Esophagus squamous epithelium (tissue), 5 donors: ENCODE results near the gene STXBP4. TPM values are rescaled to one million over a fixed set of nuclear protein-coding genes. Genes with fewer than 3 reads are reported as not detected.

Experiments
- DNase-seq: peaks from one replicate; lab custom pipeline; 2025; lab: John Stamatoyannopoulos, UW
- H3K27ac ChIP-seq, 4 donors: fragments of 200-600 bp; sonication (generic); one replicate each; pipeline ENCODE4 v1.5.1; 2016 to 2019; ENCODE audit warnings: mild to moderate bottlenecking in 1 of 4
- H3K27me3 ChIP-seq, 4 donors: fragments of 200-600 bp; sonication (generic); 1 replicate in 3 of 4; 2 replicates in 1 of 4; pipeline versions ENCODE4 v1.5.1 to v1.6.0; 2017 to 2021; ENCODE audit warnings: antibody characterized with exemption in 1 of 4
- H3K36me3 ChIP-seq, 3 donors: fragments of 200-600 bp; sonication (generic); one replicate each; pipeline ENCODE4 v1.5.1; 2016 to 2019
- H3K4me1 ChIP-seq, 3 donors: fragments of 200-600 bp; sonication (generic); one replicate each; pipeline ENCODE4 v1.5.1; 2017 to 2019
- H3K4me3 ChIP-seq, 4 donors: fragments of 200-600 bp; sonication (generic); 1 replicate in 3 of 4; 2 replicates in 1 of 4; pipeline ENCODE4 v1.5.1; 2016 to 2019; ENCODE audit warnings: mild to moderate bottlenecking in 2 of 4, moderate library complexity in 1 of 4
- H3K9me3 ChIP-seq, 3 donors: fragments of 200-600 bp; sonication (generic); one replicate each; pipeline ENCODE4 v1.5.1; 2016 to 2019
- POLR2A ChIP-seq, 4 donors: fragments of 450-650 bp; IDR thresholded peaks; one replicate each; pipeline ENCODE4 v1.6.1; 2017; ENCODE audit warnings: antibody characterized with exemption in 4 of 4, mild to moderate bottlenecking in 4 of 4, moderate library complexity in 3 of 4
- WGBS, 2 donors: methylation state at CpG; one replicate each; pipeline ENCODE4 v1.1.5; 2018; 5-methylcytosine and 5-hydroxymethylcytosine counted together
- intact Hi-C: fragments of 100-400 bp; cut with DNase I; formaldehyde crosslinking; loops from one replicate; pipeline ENCODE4 v1.15.0; 2022
- total RNA-seq, 4 donors: library from RNA; depleted of rRNA; stranded (reverse); fragments of >200 nt; gene quantifications; one replicate each; pipeline ENCODE4 v1.1.0, GENCODE V29; 2016
- TF ChIP-seq, protein P1 (sequence below), 6 experiments: fragments of 450-650 bp in 4 of 6; fragments of 200-600 bp in 2 of 6; sonication (generic) in 2 of 6; IDR thresholded peaks; one replicate each; pipeline ENCODE4 v1.5.1; 2016 to 2019; ENCODE audit warnings: antibody characterized with exemption in 6 of 6, mild to moderate bottlenecking in 4 of 6, moderate library complexity in 4 of 6
- donor health status: DM: yes; HTN: yes; CAD: no.

The STXBP4 gene
- total RNA-seq, 4 donors from 2014 or later, result 0.61 to 23.5 (median 13.3) TPM

DNA sequence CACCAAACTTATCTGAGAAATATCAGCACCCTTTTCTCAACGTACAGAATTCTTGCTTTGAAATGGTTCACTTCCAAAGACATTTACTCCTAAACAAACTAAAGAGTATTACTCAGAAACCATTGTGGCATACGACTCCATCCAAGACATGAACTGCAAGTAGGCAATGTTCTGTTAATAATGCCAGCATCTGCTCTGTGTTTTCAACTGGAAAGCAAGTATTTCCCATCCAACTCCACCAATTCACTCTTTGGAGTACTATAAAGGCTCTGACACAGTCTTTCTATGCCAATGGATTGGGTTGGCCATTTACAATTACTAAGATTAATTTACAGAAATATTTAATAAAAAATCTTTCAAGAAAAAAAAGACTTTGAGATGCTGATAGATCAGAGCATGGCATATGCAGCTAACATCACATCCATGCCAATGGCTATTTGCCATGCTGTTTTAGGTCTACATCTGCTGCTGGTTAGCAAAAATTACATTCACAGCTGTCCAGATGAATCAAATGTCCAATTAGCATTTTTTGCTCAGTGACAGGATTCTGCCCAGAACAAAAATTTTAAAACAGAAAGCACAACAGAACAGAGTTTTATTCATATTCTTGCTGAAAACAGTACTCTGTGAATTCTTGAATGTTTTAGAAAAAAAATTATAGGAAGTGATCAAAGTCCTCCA lies 230.3 kb downstream of the STXBP4 start:
- Histone ChIP-seq H3K4me1 (peaks cover 0 to 11% (median 0%) of the 10 kb centered on the region in 3 donors), H3K36me3 (no peaks in the 10 kb centered on the region), H3K27me3 (no peaks in the 10 kb centered on the region), H3K27ac (no peak overlapping the region), H3K9me3 (no peaks in the 10 kb centered on the region), H3K4me3 (no peak overlapping the region)
- intact Hi-C loops, result no loop called here
- 49 to 58% methylated on average over 2 of the region's 2 CpGs for whole genome bisulfite sequencing, 2 donors
- DNase-seq, result no peak
- TF ChIP-seq, protein P1, sequence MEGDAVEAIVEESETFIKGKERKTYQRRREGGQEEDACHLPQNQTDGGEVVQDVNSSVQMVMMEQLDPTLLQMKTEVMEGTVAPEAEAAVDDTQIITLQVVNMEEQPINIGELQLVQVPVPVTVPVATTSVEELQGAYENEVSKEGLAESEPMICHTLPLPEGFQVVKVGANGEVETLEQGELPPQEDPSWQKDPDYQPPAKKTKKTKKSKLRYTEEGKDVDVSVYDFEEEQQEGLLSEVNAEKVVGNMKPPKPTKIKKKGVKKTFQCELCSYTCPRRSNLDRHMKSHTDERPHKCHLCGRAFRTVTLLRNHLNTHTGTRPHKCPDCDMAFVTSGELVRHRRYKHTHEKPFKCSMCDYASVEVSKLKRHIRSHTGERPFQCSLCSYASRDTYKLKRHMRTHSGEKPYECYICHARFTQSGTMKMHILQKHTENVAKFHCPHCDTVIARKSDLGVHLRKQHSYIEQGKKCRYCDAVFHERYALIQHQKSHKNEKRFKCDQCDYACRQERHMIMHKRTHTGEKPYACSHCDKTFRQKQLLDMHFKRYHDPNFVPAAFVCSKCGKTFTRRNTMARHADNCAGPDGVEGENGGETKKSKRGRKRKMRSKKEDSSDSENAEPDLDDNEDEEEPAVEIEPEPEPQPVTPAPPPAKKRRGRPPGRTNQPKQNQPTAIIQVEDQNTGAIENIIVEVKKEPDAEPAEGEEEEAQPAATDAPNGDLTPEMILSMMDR (IDR thresholded peaks at IDR 0.05), result no peak

GRCh38 chr17:55200904-55201303 lies 232.3 kb downstream of the STXBP4 start:
- Histone ChIP-seq H3K27ac (no peak overlapping the region), H3K36me3 (no peaks in the 10 kb centered on the region), H3K4me1 (peaks cover 0 to 11% (median 0%) of the 10 kb centered on the region in 3 donors), H3K4me3 (no peak overlapping the region), H3K27me3 (no peaks in the 10 kb centered on the region), H3K9me3 (no peaks in the 10 kb centered on the region)
- WGBS, 2 donors, result 67 to 68% methylated on average over 2 of the region's 2 CpGs
- intact Hi-C loops, result no loop called here
- TF ChIP-seq, protein P1 (IDR thresholded peaks at IDR 0.05), result no peak
- TF ChIP-seq POLR2A (IDR thresholded peaks at IDR 0.05), result no peak
- DNase-seq, result no peak

DNA sequence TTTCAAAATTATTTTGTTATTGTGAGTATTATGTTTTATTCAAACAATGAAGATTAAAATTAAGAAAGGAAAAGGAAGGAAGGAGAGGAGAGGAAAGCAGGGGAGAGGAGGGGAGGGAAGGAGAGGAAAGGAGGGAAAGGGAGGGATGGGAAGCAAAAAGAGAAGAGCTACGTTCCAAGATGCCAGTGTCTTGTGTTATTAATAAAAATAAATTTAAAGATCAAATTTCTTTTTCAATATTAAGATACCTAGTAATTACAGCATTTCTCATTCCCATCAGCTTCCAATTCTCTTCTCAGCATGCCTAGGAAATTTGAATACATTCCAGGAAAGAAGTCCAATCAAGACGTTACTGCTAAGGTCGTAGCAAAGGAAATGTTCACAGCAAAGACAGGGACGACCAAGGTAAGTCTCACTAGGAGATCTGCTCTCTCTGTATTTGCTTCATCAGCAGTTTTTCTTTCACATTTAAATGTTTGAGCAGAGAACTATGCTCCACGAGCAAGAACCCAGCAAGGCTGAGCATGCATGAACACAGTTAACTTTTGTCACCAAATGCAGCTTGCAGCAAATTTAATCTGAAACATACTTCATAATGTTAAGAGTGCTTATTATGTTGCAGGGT lies 232.9 kb downstream of the STXBP4 start:
- H3K4me1 ChIP-seq, result peaks cover 0 to 11% (median 0%) of the 10 kb centered on the region in 3 donors
- H3K36me3 ChIP-seq, result no peaks in the 10 kb centered on the region
- no peaks in the 10 kb centered on the region for H3K9me3 ChIP-seq
- H3K4me3 ChIP-seq, result no peak overlapping the region
- no peak overlapping the region for H3K27ac ChIP-seq
- H3K27me3 ChIP-seq, result no peaks in the 10 kb centered on the region
- DNase-seq, result no peak
- WGBS, 2 donors, result 8 to 15% methylated on average over 5 of the region's 5 CpGs
- TF ChIP-seq, protein P1 (IDR thresholded peaks at IDR 0.05), result no peak
- intact Hi-C loops, result no loop called here

GRCh38 chr17:55202896-55203295 lies 234.3 kb downstream of the STXBP4 start:
- no peak for TF ChIP-seq POLR2A (IDR thresholded peaks at IDR 0.05)
- TF ChIP-seq, protein P1 (IDR thresholded peaks at IDR 0.05), result no peak
- WGBS, 2 donors, result 67 to 80% methylated on average over 2 of the region's 2 CpGs
- H3K4me1 ChIP-seq, result peaks cover 0 to 11% (median 0%) of the 10 kb centered on the region in 3 donors
- H3K9me3 ChIP-seq, result no peaks in the 10 kb centered on the region
- no peaks in the 10 kb centered on the region for H3K27me3 ChIP-seq
- no peak overlapping the region for H3K27ac ChIP-seq
- H3K36me3 ChIP-seq, result no peaks in the 10 kb centered on the region
- no peak for DNase-seq
- intact Hi-C loops, result no loop called here
- H3K4me3 ChIP-seq, result no peak overlapping the region

- Histone ChIP-seq H3K4me3 (no peak overlapping the region), H3K9me3 (no peaks in the 10 kb centered on the region), H3K4me1 (no peaks in the 10 kb centered on the region), H3K36me3 (no peaks in the 10 kb centered on the region), H3K27ac (no peak overlapping the region), H3K27me3 (no peaks in the 10 kb centered on the region)
- 35 to 60% methylated on average over 3 of the region's 3 CpGs for WGBS, 2 donors
- no peak for DNase-seq
- TF ChIP-seq, protein P1 (IDR thresholded peaks at IDR 0.05), result no peak
- TF ChIP-seq POLR2A (IDR thresholded peaks at IDR 0.05), result no peak
- intact Hi-C loops, result no loop called here
Measured at GRCh38 chr17:55208078-55208812, 239.7 kb downstream of the STXBP4 start.
